CD4-positive, alpha-beta T cell treated with Interleukin-4 for 4 hours (primary cell): ENCODE data around the gene ZNF549.
"Not testable (repeated sequence)": the region's sequence is repeated elsewhere in the genome, so short reads cannot be mapped to it uniquely, and the experiment has no call there.

Experiments used
- DNase-seq: peaks from one replicate; pipeline ENCODE4 v3.0.0-alpha.2; 2020

The ZNF549 gene

DNA sequence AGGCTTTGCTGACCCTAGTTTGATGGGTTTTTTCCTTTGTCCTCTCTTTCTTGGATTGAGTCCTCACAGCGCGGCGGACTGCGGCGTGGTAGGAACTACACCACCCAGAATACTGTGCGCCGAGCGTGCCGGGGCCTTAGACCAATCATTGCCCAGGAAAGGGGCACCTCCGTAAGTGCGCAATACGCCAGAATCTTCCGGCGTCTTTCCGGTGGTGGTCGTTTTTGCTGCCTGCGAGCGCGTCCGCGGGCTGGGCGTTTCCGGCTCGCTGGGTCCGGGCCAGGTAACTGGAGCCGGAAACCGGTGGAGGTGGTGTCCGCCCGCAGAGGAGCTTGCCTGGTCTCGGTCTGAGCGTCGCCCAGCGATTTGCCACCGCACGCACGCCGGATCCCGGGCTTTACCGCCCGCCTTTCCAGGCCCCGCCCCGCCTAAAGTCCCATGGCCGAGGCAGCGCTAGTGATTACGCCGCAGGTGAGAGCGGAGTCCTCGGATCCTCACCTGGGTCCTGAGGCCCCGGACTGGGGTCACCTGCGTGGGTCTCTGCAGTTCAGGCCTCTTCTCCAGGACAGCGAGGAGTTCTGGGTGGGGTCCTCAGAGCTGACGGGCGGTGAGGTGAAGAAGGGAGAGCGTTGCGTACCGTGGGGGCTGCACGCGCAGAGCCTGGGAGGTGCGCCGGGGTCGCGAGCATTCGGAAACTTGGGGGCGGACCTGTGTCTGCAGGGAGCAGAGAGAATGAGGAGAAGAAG is at the start of gene ZNF549:
Gene ZNF549 (plus strand): TSS at position 221 of the 746 bp plus-strand sequence. CDS start 218 bp downstream, at position 439.
- peak; percentile 88 for DNase-seq

DNA sequence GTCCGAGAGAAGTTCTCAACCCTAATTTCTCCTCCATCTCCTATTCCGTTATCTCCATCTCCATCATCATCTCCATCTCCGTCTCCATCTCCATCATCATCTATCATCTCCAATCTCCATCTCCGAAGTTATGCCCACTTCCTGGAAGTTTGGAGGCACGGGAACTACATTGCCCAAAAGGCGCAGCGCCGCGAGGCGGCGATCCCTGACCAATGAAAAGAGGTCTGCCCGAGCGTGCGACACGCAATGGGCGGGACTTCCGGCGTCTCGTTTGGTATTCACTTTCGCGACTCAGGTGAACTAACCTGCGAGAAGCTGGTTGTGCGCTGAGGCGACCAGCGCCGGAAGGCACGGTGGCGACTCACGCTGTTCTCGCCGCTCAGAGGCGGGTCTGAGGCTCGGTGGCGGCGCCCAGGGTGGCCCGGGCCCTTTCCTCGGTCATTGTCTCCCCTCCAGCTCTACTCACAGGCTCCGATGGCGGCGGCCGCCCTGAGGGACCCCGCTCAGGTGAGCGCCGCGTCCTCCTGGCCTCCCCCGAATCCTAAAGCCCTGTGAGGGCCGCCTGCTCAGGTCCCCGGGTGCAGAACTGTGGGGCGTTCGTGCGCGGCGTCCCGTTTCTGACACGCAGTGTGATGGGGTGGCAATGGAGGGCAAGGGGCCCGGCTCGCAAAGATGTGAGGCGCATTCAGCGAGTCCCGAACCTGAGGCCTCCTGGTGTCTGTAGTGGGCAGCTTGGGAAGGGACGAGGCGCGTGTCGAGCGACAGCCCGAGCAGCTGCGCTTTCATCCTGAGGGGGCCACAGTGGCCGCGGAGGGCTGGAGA is 39.5 kb upstream of the ZNF549 start, which contains the start of gene ZNF419:
Gene ZNF419 (plus strand): TSS at position 274 of the 822 bp plus-strand sequence. CDS start 201 bp downstream, at position 475.
- DNase-seq, result peak; percentile 95

DNA sequence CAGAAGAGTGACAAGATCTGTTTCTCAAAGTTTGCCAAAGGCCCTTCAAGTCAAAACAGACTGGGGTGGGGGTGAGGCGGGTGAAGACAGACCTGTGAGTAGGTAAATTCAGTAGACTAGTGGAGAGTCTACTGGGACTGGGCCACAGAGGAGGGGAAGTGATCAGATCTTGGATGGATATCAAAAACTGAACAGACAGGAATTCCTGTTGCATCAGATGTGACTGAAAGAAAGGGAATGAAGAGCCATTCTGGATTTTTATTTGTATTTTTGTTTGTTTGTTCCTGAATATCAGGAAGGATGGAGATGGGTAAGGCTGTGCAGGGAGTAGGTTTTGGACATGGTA is 38.9 kb upstream of the ZNF549 start:
- DNase-seq, result not testable (repeated sequence)

DNA sequence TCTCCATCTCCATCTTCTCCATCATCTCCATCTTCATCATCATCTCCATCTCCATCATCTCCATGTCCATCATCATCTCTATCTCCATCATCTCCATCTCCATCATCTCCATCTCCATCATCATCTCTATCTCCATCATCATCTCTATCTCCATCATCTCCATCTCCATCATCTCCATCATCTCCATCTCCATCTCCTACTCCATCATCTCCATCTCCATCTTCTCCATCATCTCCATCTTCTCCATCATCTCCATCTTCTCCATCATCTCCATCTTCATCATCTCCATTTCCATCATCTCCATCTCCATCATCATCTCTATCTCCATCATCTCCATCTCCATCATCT is 27.9 kb upstream of the ZNF549 start:
- not testable (repeated sequence) for DNase-seq

DNA sequence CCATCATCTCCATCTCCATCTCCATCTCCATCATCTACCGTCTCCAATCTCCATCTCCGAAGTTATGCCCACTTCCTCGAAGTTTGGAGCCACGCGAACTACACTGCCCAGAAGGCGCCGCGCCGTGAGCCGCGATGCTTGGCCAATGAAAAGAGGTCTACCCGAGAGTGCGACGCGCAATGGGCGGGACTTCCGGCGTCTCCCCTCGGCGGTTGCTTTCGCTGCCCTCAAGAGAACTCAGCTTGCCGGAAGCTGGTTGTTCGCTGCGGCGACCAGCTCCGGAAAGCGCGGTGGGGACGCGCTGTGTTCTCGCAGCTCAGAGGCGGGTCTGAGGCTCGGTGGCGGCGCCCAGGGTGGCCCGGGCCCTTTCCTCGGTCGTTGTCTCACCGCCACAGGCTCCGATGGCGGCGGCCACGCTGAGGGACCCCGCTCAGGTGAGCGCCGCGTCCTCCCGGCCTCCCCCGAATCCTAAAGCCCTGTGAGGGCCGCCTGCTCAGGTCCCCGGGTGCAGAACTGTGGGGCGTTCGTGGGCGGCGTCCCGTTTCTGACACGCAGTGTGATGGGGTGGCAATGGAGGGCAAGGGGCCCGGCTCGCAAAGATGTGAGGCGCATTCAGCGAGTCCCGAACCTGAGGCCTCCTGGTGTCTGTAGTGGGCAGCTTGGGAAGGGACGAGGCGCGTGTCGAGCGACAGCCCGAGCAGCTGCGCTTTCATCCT is 27.3 kb upstream of the ZNF549 start, which contains the start of gene ZNF773:
Gene ZNF773 (plus strand): TSS at position 259 of the 716 bp plus-strand sequence. CDS start 143 bp downstream, at position 402.
- peak; percentile 96 for DNase-seq

DNA sequence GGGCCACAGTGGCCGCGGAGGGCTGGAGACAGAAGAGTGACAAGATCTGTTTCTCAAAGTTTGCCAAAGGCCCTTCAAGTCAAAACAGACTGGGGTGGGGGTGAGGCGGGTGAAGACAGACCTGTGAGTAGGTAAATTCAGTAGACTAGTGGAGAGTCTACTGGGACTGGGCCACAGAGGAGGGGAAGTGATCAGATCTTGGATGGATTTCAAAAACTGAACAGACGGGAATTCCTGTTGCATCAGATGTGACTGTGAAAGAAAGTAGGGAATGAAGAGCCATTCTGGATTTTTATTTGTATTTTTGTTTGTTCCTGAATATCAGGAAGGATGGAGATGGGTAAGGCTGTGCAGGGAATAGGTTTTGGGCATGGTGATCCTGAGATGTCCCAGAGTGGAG is 26.8 kb upstream of the ZNF549 start:
- DNase-seq, result not testable (repeated sequence)

DNA sequence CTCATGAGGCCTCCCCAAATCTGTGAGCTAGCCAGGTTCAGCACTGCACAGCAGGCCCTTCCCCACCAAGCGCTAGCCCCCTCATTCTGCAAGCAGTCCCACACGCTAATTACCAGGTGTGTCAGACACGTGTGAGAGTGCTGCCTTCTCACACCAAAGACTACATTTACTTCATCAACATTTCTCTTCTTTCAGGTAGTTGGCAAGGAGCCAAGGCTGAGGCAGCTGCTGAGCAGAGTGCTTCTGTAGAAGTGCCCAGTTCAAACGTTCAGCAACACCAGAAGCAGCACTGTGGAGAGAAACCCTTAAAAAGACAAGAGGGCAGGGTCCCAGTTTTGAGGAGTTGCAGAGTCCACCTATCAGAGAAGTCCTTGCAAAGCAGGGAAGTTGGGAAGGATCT is 21.0 kb upstream of the ZNF549 start:
- DNase-seq, result no peak

DNA sequence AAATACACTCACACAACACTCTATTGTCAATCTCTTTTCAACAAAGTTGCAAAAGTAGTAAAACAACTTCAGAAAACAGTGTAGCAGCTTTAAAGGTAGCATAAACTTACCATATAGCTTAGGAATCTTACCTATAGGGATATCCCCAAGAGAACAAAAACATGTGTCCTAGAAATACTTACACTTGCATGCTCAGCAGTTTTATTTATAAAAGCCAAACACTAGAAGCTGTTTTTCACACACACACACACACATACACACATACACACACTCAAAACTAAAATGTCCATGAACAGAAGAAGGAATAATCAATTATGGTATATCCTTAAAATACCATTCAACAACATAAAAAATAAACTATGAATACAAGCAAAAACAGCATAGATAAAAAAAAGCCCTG is 15.7 kb upstream of the ZNF549 start:
- DNase-seq, result no peak

DNA sequence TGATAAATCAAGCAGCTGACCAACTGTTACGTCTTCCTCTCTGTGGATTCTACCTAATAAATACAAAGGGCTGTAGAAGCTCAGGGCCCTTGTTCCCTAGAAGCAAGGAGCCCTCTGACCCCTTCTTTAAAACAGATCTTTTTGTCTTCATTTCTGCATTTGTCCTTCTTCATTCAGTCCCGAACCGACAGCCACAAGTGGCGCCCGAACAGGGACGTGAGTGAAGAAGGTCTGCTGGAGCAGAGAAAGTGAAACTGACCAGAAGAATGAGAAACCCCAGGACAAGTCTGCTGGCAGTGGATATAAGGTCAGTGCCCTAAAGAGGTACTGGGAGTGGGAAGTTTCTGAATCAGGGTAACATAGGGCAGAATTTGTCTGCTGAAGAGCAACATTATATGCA is 14.3 kb upstream of the ZNF549 start:
- DNase-seq, result no peak

DNA sequence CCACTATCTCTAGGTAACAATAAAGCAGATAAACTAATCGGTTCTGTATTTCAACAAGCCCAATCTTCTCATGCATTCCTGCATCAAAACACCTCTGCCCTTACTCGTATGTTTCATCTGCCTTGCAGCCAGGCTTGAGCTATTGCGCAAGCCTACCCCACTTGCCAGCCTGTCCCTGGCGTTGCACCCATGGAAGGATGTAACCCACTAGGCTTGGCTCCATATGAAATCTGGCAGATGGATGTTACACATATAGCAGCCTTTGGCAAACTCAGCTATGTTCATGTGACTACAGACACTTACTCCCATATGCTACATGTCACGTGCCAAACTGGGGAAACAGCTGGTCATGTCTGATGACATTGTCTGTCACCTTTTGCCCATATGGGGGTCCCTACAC is 11.9 kb upstream of the ZNF549 start:
- no peak for DNase-seq

DNA sequence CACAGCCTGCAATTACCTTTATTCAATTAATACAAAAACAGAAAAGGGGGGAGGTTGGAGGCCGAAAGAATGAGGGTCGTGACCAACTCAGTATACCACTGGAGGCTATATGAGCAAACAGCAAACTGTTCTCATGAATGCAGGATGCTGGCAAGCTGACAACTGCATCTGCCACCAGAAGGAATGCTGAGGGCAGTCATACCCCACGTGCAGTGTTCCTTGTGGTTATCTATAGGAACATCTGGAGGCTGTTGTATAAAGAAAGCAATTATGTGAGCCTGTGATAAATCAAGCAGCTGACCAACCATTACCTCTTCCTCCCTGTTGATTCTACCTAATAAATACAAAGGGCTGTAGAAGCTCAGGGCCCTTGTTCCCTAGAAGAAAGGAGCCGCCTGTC is 9.1 kb upstream of the ZNF549 start:
- not testable (repeated sequence) for DNase-seq

DNA sequence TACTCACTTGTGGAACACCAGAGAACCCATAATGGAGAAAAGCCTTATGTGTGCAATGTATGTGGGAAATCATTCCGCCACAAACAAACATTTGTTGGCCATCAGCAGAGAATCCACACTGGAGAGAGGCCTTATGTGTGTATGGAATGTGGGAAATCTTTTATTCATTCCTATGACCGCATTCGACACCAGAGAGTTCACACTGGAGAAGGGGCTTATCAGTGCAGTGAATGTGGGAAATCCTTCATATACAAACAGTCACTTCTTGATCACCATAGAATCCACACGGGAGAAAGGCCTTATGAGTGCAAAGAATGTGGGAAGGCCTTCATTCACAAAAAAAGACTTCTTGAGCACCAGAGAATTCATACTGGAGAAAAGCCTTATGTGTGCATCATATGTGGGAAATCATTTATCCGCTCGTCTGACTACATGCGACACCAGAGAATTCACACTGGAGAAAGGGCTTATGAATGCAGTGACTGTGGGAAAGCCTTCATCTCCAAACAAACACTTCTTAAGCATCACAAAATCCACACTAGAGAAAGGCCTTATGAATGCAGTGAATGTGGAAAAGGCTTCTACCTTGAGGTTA is 10.9 kb downstream of the ZNF549 start:
- no peak for DNase-seq

DNA sequence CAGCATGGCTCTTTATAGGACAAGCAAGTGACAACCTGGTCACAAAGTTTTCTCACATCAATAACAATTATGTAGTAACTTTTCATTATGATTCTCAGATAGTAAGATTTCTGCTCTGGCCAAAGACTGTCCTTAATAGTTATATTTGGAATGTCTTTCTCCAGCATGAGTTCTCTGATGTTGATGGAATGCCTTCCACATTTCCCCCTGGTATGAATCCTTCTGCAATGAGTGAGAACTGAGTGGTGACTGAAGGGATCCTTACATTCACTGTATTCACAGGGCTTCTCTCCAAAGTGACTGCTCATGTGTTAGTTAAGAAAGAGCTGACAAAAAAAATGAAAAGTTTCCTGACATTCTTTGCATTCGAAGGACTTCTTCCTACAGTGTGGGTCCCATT is 19.4 kb downstream of the ZNF549 start:
- no peak for DNase-seq

DNA sequence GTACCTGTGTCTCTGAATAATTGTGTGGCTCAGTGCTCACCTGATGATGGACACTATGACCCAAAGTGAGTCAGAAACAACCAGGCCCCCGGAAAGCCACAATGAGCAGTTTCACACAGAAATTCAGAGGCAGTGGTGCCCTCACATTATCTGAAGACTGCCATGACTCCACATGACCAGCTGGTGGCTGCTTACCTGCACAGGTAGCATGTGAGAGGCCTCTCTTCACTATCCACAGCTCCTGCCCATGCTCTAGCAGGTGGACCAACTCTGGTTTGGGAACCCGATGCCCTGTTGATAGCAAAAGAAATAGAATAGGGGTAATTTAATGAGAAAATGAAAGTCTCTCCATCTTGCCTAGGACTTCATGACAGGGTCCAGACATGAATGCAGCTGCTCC is 25.3 kb downstream of the ZNF549 start:
- no peak for DNase-seq

DNA sequence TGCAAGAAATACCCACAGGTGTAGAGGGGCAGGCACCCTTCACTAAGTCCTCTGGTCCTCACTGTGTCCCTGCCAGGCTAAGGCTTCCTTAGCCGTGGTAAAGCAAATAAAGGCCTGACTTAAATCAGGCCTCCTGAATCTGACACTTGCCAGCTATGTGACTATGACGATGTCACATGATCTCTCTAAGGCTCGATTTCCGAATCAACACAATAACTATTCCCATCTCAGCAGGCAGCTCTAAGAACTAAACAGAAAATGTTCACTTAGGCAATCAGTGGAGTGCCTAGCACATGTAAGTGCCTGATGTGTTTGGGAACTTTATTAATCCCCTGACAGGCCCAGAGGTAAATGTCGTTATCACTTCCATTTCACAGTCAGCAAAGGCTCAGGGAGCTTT is 30.5 kb downstream of the ZNF549 start:
- no peak for DNase-seq

DNA sequence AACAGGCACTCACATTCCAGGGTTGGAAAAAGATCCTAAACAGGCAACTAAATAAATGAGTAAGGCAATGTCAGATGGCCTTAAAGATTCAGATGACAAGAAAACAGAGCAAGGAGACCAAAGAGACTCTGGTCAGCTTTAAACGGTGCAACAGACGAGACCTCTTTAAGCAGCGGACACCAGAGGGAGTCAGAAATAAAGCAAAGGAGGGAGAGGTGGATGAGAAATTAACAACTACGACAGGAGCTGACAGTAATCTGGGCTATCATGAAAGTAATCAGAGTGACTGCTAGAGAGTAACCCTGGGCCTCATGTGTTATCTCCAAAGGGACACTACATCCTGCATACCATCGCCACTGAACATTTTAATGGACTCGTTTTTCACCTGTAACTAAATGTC is 31.4 kb downstream of the ZNF549 start:
- no peak for DNase-seq

DNA sequence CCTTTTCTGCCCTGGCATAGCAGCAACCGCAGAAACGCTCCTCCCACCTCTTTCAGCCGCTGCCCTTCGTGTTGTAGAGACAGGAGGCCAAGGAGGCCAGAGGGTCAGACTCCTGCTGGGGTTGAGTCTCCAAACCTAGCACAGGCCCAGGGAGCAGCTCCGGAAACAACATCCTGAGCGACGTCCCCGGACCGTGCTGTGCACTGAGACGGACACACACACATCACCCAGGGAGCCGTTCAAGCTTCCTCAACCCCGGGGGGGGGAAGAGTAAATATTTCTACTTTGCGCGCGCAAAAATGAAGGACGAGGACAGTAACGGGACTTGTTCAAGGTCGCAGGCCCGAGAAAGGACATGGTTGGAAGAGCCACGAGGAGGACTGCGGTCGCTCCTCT is 31.9 kb downstream of the ZNF549 start:
- DNase-seq, result no peak

DNA sequence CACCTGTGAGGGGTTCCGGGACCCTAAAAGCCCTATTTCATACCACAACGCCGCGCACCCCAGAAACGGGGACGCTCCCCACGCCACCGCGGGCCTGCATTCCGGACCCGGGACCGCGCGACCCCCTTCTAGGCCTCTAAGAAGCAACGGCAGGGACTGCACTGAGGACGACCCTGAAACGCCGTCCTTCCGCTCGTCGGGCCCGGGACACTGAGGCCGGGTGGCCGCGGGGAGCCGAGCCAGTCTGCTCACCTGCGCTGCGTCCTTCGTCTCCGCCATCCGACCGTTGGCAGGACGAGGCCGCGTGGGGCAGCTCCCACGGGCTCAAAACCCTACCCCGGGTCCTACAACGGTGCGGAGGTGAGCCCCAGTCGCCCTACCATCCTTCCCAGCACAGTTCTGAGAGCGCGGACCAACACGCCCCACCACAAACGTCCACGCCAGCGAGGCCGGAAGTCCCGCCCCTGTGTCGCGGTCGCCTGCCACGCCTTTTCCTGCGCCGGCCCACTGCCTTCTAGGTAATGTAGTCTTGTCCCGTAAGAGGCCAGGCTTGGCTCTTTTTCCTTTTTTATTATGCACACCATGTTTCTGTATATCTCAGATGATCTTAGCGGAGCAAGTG is 32.4 kb downstream of the ZNF549 start, which contains the start of gene ZNF550:
Gene ZNF550 (minus strand): TSS at position 460 of the 622 bp plus-strand sequence. CDS start 181 bp downstream, at position 279.
- peak; percentile 87 for DNase-seq

DNA sequence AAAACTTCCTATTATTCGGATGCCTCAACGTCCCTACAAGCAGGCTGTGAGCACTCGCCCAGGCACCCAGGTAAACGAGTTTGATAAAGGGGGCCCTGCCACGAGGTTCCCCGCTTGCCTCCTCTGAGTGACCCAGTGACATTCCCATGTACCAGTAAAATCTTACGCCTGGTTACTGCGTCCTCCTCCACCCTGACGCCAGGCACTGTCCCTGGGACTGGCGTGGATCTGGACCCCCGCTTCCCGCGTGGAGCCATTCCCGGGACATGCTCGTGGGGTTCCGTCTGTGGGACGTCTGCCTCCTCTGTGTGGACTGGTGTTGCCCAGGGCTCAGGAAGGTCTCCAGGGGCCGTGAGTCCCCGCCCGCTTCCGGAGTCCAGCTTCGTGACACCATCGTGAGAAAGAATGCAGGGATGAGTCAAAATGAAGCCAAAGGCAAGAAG is 32.9 kb downstream of the ZNF549 start:
- DNase-seq, result no peak

DNA sequence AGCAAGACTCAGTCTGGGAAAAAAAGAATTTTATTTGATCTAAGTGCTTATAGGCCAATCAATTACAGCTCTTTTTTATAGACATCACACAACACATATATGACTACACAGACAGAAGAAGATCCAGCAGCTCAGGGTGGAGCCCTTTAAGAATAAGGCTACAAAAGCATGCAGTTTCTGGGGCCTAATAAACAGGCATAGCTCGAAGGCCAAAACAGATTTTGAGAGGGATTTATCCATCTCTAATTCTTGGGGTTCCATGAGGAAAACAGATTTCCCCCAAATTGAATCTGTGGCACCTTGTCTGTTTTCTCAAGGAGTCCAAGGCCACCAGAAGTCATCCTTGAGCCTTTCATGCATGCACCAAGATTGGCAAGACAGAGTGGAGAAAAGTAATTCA is 36.4 kb downstream of the ZNF549 start:
- no peak for DNase-seq

DNA sequence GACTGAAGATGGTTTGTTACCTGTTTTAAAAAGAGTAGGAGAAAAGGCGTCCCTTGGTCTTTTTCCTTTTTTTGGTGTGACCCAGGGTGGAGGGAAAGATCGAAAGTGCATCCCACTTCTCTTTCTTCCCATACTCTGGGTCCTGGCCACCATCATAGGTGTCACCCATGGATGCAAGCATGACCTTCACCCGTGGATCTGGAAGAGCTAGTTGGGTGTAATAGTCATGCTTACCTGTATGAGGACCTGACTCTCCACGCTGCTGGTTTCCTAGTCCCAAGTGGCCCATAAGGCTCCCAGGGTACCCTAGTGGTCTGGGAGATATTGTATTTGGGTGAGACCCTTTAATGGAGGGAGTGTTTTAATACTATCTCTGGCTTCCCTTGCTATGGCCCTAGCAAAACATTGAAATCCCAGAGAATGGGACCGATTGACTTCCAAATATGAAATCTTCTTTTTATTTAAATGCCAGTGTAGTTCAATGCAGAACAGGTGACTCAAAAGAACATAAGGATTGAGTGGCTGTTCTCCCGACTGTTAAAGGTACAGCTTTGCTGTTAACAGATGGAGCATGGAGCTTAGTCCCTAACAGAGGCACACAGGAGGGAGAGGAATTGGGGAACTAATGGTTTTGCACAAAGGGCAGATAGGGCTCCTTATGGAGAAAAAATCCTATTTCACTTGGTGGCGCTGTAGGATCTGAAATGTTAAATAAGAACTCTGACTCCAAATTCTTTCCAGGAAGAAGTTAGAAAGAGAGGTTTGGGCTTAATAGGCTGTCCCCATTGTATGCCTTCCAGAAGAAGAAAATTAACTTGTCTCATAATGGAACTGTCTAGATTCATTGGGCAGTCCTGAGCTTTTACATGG is 39.5 kb downstream of the ZNF549 start:
- no peak for DNase-seq
